Skeletal muscle satellite cell (primary cell): ENCODE data around the gene MYPOP.

ENCODE experiments used
- H3K27me3 ChIP-seq: 2 replicates; pipeline ENCODE4 v1.7.0; 2013; ENCODE audit warnings: low read length; ENCODE audit not compliant: control insufficient read depth, insufficient read depth
- H3K36me3 ChIP-seq: 2 replicates; pipeline ENCODE4 v1.7.0; 2013; ENCODE audit warnings: mild to moderate bottlenecking, control low read depth, low read length; ENCODE audit not compliant: insufficient read depth
- H3K4me1 ChIP-seq: 2 replicates; pipeline ENCODE4 v1.7.0; 2013; ENCODE audit warnings: low read length; ENCODE audit not compliant: control insufficient read depth, insufficient read depth
- H3K4me2 ChIP-seq: 2 replicates; pipeline ENCODE4 v1.7.0; 2013; ENCODE audit warnings: mild to moderate bottlenecking, low read length
- H3K4me3 ChIP-seq: 2 replicates; pipeline ENCODE4 v1.7.0; 2013; ENCODE audit warnings: low read length
- H3K9ac ChIP-seq: 2 replicates; pipeline ENCODE4 v1.7.0; 2013; ENCODE audit warnings: mild to moderate bottlenecking, low read depth, low read length, moderate library complexity
- H3K9me3 ChIP-seq: replicated peaks from 2 replicates; pipeline ENCODE4 v1.7.0; 2013; ENCODE audit warnings: mild to moderate bottlenecking, control low read depth, low read length

Gene MYPOP

GRCh38 chr19:45848922-45849321, 53.5 kb downstream of the MYPOP start:
- H3K9ac ChIP-seq = no peak overlapping the region
- no peaks in the 10 kb centered on the region for H3K4me1 ChIP-seq
- peaks cover 80% of the 10 kb centered on the region for H3K36me3 ChIP-seq
- no peak overlapping the region for H3K4me3 ChIP-seq
- no peaks in the 10 kb centered on the region for H3K9me3 ChIP-seq
- no peaks in the 10 kb centered on the region for H3K27me3 ChIP-seq
- H3K4me2 ChIP-seq = no peak overlapping the region

GRCh38 chr19:45847663-45848062, 54.8 kb downstream of the MYPOP start:
- Histone ChIP-seq H3K9ac (no peak overlapping the region), H3K36me3 (peaks cover 78% of the 10 kb centered on the region), H3K4me2 (no peak overlapping the region), H3K4me3 (no peak overlapping the region), H3K9me3 (no peaks in the 10 kb centered on the region), H3K4me1 (no peaks in the 10 kb centered on the region), H3K27me3 (no peaks in the 10 kb centered on the region)

- Histone ChIP-seq H3K27me3 (no peaks in the 10 kb centered on the region), H3K4me1 (no peaks in the 10 kb centered on the region), H3K36me3 (peaks cover 76% of the 10 kb centered on the region), H3K9ac (no peak overlapping the region), H3K4me2 (no peak overlapping the region), H3K4me3 (no peak overlapping the region), H3K9me3 (no peaks in the 10 kb centered on the region)
These were observed 60.2 kb downstream of the MYPOP start for GRCh38 chr19:45842198-45842597.
